Lower leg skin (tissue), 3 donors: Measurements from ENCODE around the gene NAA20.
"Not testable (repeated sequence)": the region's sequence is repeated elsewhere in the genome, so short reads cannot be mapped to it uniquely, and the experiment has no call there.

Source experiments
- POLR2A ChIP-seq, 2 donors: fragments of 450-650 bp; IDR thresholded peaks; one replicate each; pipeline ENCODE4 v1.6.1; 2016 to 2017; ENCODE audit warnings: antibody characterized with exemption in 2 of 2, mild to moderate bottlenecking in 1 of 2, moderate library complexity in 1 of 2
- TF ChIP-seq, protein P1 (sequence below), 3 donors: fragments of 450-650 bp; IDR thresholded peaks; one replicate each; pipeline ENCODE4 v1.5.1; 2016; ENCODE audit warnings: antibody characterized with exemption in 3 of 3, mild to moderate bottlenecking in 3 of 3, moderate library complexity in 2 of 3

DNA sequence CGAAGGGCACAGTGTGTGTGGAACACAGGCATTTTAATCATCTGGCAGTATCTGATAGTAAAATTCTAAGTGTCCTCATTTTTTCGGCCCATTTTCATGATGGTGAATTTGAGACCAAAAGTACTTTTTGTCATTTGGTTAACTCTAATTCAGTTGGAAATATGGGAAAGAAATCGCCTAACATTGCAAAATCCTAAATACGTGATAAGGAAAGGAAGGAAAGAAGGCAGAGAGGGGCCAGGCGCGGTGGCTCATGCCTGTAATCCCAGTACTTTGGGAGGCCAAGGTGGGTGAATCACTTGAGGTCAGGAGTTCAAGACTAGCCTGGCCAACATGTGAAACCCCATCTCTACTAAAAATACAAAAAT, 13.2 kb upstream of the NAA20 start:
- TF ChIP-seq, protein P1, sequence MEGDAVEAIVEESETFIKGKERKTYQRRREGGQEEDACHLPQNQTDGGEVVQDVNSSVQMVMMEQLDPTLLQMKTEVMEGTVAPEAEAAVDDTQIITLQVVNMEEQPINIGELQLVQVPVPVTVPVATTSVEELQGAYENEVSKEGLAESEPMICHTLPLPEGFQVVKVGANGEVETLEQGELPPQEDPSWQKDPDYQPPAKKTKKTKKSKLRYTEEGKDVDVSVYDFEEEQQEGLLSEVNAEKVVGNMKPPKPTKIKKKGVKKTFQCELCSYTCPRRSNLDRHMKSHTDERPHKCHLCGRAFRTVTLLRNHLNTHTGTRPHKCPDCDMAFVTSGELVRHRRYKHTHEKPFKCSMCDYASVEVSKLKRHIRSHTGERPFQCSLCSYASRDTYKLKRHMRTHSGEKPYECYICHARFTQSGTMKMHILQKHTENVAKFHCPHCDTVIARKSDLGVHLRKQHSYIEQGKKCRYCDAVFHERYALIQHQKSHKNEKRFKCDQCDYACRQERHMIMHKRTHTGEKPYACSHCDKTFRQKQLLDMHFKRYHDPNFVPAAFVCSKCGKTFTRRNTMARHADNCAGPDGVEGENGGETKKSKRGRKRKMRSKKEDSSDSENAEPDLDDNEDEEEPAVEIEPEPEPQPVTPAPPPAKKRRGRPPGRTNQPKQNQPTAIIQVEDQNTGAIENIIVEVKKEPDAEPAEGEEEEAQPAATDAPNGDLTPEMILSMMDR (IDR thresholded peaks at IDR 0.05), result not testable (repeated sequence)
- not testable (repeated sequence) for TF ChIP-seq POLR2A (IDR thresholded peaks at IDR 0.05)
